H9 (cell line): ENCODE results near the gene RAI14. TPM values are rescaled to one million over a fixed set of nuclear protein-coding genes. Genes with fewer than 3 reads are reported as not detected.
A peak's percentile ranks its signal among the peaks of the same experiment; 100 is the strongest.

ENCODE experiments used
- DNase-seq: peaks from one replicate; pipeline ENCODE4 v3.0.0-alpha.2; 2017
- H2AFZ ChIP-seq: one replicate; pipeline ENCODE4 v1.6.1; 2013; ENCODE audit warnings: mild to moderate bottlenecking, low read length, control low read depth, moderate library complexity
- H2AK5ac ChIP-seq: 2 replicates; pipeline ENCODE4 v1.6.1; 2013; ENCODE audit warnings: low read length, control low read depth, mixed read lengths; ENCODE audit not compliant: insufficient read length
- H2BK120ac ChIP-seq: one replicate; pipeline ENCODE4 v1.6.1; 2013; ENCODE audit warnings: low read depth, mild to moderate bottlenecking, low read length, control low read depth, inconsistent platforms; ENCODE audit not compliant: poor library complexity, severe bottlenecking
- H2BK12ac ChIP-seq: 2 replicates; pipeline ENCODE4 v1.6.1; 2013; ENCODE audit warnings: low read length, control low read depth, mixed read lengths, low read depth; ENCODE audit not compliant: insufficient read length
- H2BK15ac ChIP-seq: 2 replicates; pipeline ENCODE4 v1.6.1; 2013; ENCODE audit warnings: low read depth, low read length, control low read depth
- H2BK20ac ChIP-seq: one replicate; pipeline ENCODE4 v1.6.1; 2013; ENCODE audit warnings: low read depth, mild to moderate bottlenecking, low read length, control low read depth, inconsistent platforms; ENCODE audit not compliant: poor library complexity, severe bottlenecking
- H2BK5ac ChIP-seq: 2 replicates; pipeline ENCODE4 v1.6.1; 2013; ENCODE audit warnings: low read length, control low read depth, mixed read lengths; ENCODE audit not compliant: insufficient read length
- H3K14ac ChIP-seq: 2 replicates; pipeline ENCODE4 v1.6.1; 2013; ENCODE audit warnings: low read length, control low read depth; ENCODE audit not compliant: insufficient read depth
- H3K18ac ChIP-seq: 2 replicates; pipeline ENCODE4 v1.6.1; 2013; ENCODE audit warnings: low read depth, mild to moderate bottlenecking, mixed read lengths, low read length, control low read depth; ENCODE audit not compliant: insufficient read length
- H3K23ac ChIP-seq: 2 replicates; pipeline ENCODE4 v1.6.1; 2013; ENCODE audit warnings: low read length, control low read depth, mixed read lengths, low read depth; ENCODE audit not compliant: insufficient read length
- H3K23me2 ChIP-seq: 2 replicates; pipeline ENCODE4 v1.6.1; 2013; ENCODE audit warnings: low read depth, mild to moderate bottlenecking, mixed read lengths, low read length, control low read depth; ENCODE audit not compliant: insufficient read length, poor library complexity, severe bottlenecking
- H3K27ac ChIP-seq: 2 replicates; pipeline ENCODE4 v1.5.1; 2013; ENCODE audit warnings: low read length, control low read depth, mixed read lengths, low read depth; ENCODE audit not compliant: insufficient read length
- H3K27me3 ChIP-seq: 2 replicates; pipeline ENCODE4 v1.6.1; 2013; ENCODE audit warnings: low read length, control low read depth, inconsistent platforms; ENCODE audit not compliant: insufficient read depth
- H3K4ac ChIP-seq: 2 replicates; pipeline ENCODE4 v1.6.1; 2013; ENCODE audit warnings: low read depth, mild to moderate bottlenecking, control low read depth, inconsistent platforms, low read length, moderate library complexity
- H3K4me1 ChIP-seq: 2 replicates; pipeline ENCODE4 v1.6.1; 2013; ENCODE audit warnings: low read length, control low read depth, inconsistent platforms; ENCODE audit not compliant: insufficient read depth
- H3K4me2 ChIP-seq: 2 replicates; pipeline ENCODE4 v1.6.1; 2013; ENCODE audit warnings: low read length, control low read depth, mixed read lengths; ENCODE audit not compliant: insufficient read length, insufficient read depth
- H3K56ac ChIP-seq: 2 replicates; pipeline ENCODE4 v1.6.1; 2013; ENCODE audit warnings: low read depth, mild to moderate bottlenecking, mixed read lengths, low read length, control low read depth; ENCODE audit not compliant: insufficient read length
- H3K79me1 ChIP-seq: 2 replicates; pipeline ENCODE4 v1.6.1; 2013; ENCODE audit warnings: low read depth, mild to moderate bottlenecking, moderate library complexity, low read length, control low read depth, inconsistent platforms; ENCODE audit not compliant: insufficient read depth, poor library complexity, severe bottlenecking
- H3K79me2 ChIP-seq: 2 replicates; pipeline ENCODE4 v1.6.1; 2013; ENCODE audit warnings: low read length, control low read depth, inconsistent platforms; ENCODE audit not compliant: insufficient read depth
- H3K9ac ChIP-seq: 2 replicates; pipeline ENCODE4 v1.6.1; 2013; ENCODE audit warnings: low read length, control low read depth, mixed read lengths; ENCODE audit not compliant: insufficient read length; ENCODE audit errors: extremely low read depth
- H3K9me3 ChIP-seq: one replicate; pipeline ENCODE4 v1.6.1; 2013; ENCODE audit warnings: low read depth, low read length, inconsistent platforms; ENCODE audit not compliant: control insufficient read depth
- H3T11ph ChIP-seq: one replicate; pipeline ENCODE4 v1.6.1; 2013; ENCODE audit warnings: mild to moderate bottlenecking, low read length, control low read depth, inconsistent platforms
- H4K20me1 ChIP-seq: one replicate; pipeline ENCODE4 v1.6.1; 2013; ENCODE audit not compliant: control insufficient read depth, insufficient read length, insufficient read depth
- H4K5ac ChIP-seq: 2 replicates; pipeline ENCODE4 v1.6.1; 2013; ENCODE audit warnings: low read depth, mild to moderate bottlenecking, mixed read lengths, low read length, control low read depth; ENCODE audit not compliant: insufficient read length
- H4K8ac ChIP-seq: replicated peaks from 2 replicates; pipeline ENCODE4 v1.6.1; 2013; ENCODE audit warnings: low read length, control low read depth, mixed read lengths, low read depth; ENCODE audit not compliant: insufficient read length
- H4K91ac ChIP-seq: 2 replicates; pipeline ENCODE4 v1.6.1; 2013; ENCODE audit warnings: low read depth, mild to moderate bottlenecking, moderate library complexity, mixed read lengths, low read length, control low read depth; ENCODE audit not compliant: insufficient read length
- H3K27ac Mint-ChIP-seq, 3 experiments: 2 replicates in 2 of 3; 3 replicates in 1 of 3; pipeline ENCODE4 v1.8.0; 2020 to 2021; ENCODE audit warnings: mixed read lengths in 3 of 3, mild to moderate bottlenecking in 1 of 3, moderate library complexity in 1 of 3
- H3K27me3 Mint-ChIP-seq: 2 replicates; pipeline ENCODE4 v1.8.0; 2021; ENCODE audit warnings: low read depth, mild to moderate bottlenecking, moderate library complexity, mixed read lengths
- H3K36me3 Mint-ChIP-seq, 3 experiments: 2 replicates in 2 of 3; 3 replicates in 1 of 3; pipeline ENCODE4 v1.8.0; 2020 to 2021; ENCODE audit warnings: low read depth in 3 of 3, mixed read lengths in 3 of 3; ENCODE audit not compliant: insufficient read depth in 1 of 3
- H3K4me1 Mint-ChIP-seq, 2 experiments: 2 replicates each; pipeline ENCODE4 v1.8.0; 2020; ENCODE audit warnings: mixed read lengths in 2 of 2
- H3K4me3 Mint-ChIP-seq, 2 experiments: 2 replicates in 1 of 2; 3 replicates in 1 of 2; pipeline ENCODE4 v1.8.0; 2020 to 2021; ENCODE audit warnings: mild to moderate bottlenecking in 2 of 2, mixed read lengths in 2 of 2, moderate library complexity in 1 of 2
- H3K9me3 Mint-ChIP-seq, 2 experiments: 2 replicates in 1 of 2; 3 replicates in 1 of 2; pipeline ENCODE4 v1.8.0; 2020; ENCODE audit warnings: mild to moderate bottlenecking in 2 of 2, mixed read lengths in 2 of 2, moderate library complexity in 1 of 2
- CTCF ChIP-seq: fragments of 200-600 bp; sonication (generic); conservative IDR thresholded peaks from 3 replicates; pipeline ENCODE4 v1.8.0; 2021; ENCODE audit warnings: antibody characterized with exemption, mild to moderate bottlenecking
- WGBS: extraction: QIAGEN DNeasy Blood & Tissue Kit; methylation state at CpG from one replicate; pipeline ENCODE4 v1.1.7; 2013; ENCODE audit warnings: missing lambda C conversion rate, low lambda C conversion rate, mixed read lengths; ENCODE audit not compliant: insufficient read length; ENCODE audit errors: extremely low coverage; 5-methylcytosine and 5-hydroxymethylcytosine counted together
- total RNA-seq: library from RNA; stranded (reverse); gene quantifications from 2 replicates; pipeline ENCODE4 v1.2.1, GENCODE V29; 2021

RAI14 gene
- total RNA-seq, 1 experiment from 2014 or later, result 127 TPM

- H2BK15ac ChIP-seq, result no peak overlapping the region
- H3K9me3 ChIP-seq, result no peaks in the 10 kb centered on the region
- H3K4me3 Mint-ChIP-seq, result peak overlapping the region; percentile 2 to 3; a peak in 1 of 5 replicates
- no peak overlapping the region for H4K91ac ChIP-seq
- H2BK20ac ChIP-seq, result no peak overlapping the region
- H3K23ac ChIP-seq, result no peak overlapping the region
- no peak overlapping the region for H2BK120ac ChIP-seq
- no peaks in the 10 kb centered on the region for H3K79me1 ChIP-seq
- no peak for TF ChIP-seq CTCF
- H2BK12ac ChIP-seq, result no peak overlapping the region
- H3K4me1 Mint-ChIP-seq, result peaks cover 44 to 54% of the 10 kb centered on the region in 2 experiments
- H3K4ac ChIP-seq, result no peak overlapping the region
- peaks cover 4 to 16% (median 15%) of the 10 kb centered on the region in 3 experiments; a peak in 6 of 7 replicates for H3K36me3 Mint-ChIP-seq
- H3K14ac ChIP-seq, result no peak overlapping the region
- H3K27me3 Mint-ChIP-seq, result no peaks in the 10 kb centered on the region
- H2AK5ac ChIP-seq, result peak overlapping the region; percentile 15
- H3K4me1 ChIP-seq, result peaks cover 22% of the 10 kb centered on the region; the same call in 1 of the 2 replicates
- no peak overlapping the region for H2AFZ ChIP-seq
- peak; percentile 82 for DNase-seq
- no peak overlapping the region for H3T11ph ChIP-seq
- H3K23me2 ChIP-seq, result no peaks in the 10 kb centered on the region
- no CpG with 5 or more reads among the region's 9 CpGs for WGBS
- H3K56ac ChIP-seq, result no peak overlapping the region
- H3K4me2 ChIP-seq, result peak overlapping the region; percentile 31
- H3K27ac ChIP-seq, result peak overlapping the region; percentile 92
- no peak overlapping the region for H4K5ac ChIP-seq
- peaks cover 24% of the 10 kb centered on the region; the same call in 1 of the 2 replicates for H3K79me2 ChIP-seq
- H3K27me3 ChIP-seq, result no peaks in the 10 kb centered on the region
- H4K20me1 ChIP-seq, result no peaks in the 10 kb centered on the region
- H3K9me3 Mint-ChIP-seq, result no peaks in the 10 kb centered on the region; a peak in 1 of 5 replicates
- H4K8ac ChIP-seq, result no peak overlapping the region
- H3K9ac ChIP-seq, result no peak overlapping the region
- peak overlapping the region; percentile 78 to 94 (median 82) for H3K27ac Mint-ChIP-seq
- no peak overlapping the region for H3K18ac ChIP-seq
- peak overlapping the region; percentile 21 for H2BK5ac ChIP-seq
Observed at GRCh38 chr5:34717426-34718327, 61.5 kb downstream of the RAI14 start.
